ENCODE data around the gene CYP4F8.

GRCh38 chr19:15631817-15632216, 16.8 kb downstream of the CYP4F8 start:
- TF ChIP-seq CTCF (IDR thresholded peaks at IDR 0.05), result peak in 10 of 12 donors; percentile 30 to 50 (median 41)
- TF ChIP-seq POLR2A (IDR thresholded peaks at IDR 0.05), result no peak

All from heart left ventricle (tissue), 13 donors.